Skeletal muscle satellite cell (primary cell): ENCODE measurements around the gene PDE6D.

Source experiments
- H3K27me3 ChIP-seq: 2 replicates; pipeline ENCODE4 v1.7.0; 2013; ENCODE audit warnings: low read length; ENCODE audit not compliant: control insufficient read depth, insufficient read depth
- H3K36me3 ChIP-seq: 2 replicates; pipeline ENCODE4 v1.7.0; 2013; ENCODE audit warnings: mild to moderate bottlenecking, control low read depth, low read length; ENCODE audit not compliant: insufficient read depth
- H3K4me1 ChIP-seq: 2 replicates; pipeline ENCODE4 v1.7.0; 2013; ENCODE audit warnings: low read length; ENCODE audit not compliant: control insufficient read depth, insufficient read depth
- H3K4me2 ChIP-seq: 2 replicates; pipeline ENCODE4 v1.7.0; 2013; ENCODE audit warnings: mild to moderate bottlenecking, low read length
- H3K4me3 ChIP-seq: 2 replicates; pipeline ENCODE4 v1.7.0; 2013; ENCODE audit warnings: low read length
- H3K9ac ChIP-seq: 2 replicates; pipeline ENCODE4 v1.7.0; 2013; ENCODE audit warnings: mild to moderate bottlenecking, low read depth, low read length, moderate library complexity
- H3K9me3 ChIP-seq: replicated peaks from 2 replicates; pipeline ENCODE4 v1.7.0; 2013; ENCODE audit warnings: mild to moderate bottlenecking, control low read depth, low read length

PDE6D gene

DNA sequence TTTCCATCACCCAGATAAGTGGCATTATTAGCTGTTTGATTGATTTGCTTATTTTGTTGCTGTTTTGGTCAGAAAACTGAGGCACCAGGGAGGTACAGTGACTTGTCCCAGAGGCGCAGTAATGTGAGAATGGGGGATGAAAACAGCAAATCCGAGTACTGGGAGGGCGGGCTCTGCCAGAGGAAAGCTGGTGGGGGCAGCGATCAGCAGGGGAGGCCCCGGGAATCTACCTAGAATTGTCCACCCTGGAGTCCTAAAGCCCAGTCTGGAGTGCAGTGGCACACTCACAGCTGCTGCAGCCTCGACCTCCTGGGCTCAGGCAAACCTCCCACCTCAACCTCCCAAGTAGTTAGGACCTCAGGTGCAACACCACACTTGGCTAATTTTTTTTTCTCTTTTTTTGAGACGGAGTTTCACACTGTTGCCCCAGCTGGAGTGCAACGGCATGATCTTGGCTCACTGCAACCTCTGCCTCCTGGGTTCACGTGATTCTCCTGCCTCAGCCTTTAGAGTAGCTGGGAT, 89.8 kb downstream of the PDE6D start:
- H3K4me1 ChIP-seq = peaks cover 10% of the 10 kb centered on the region
- H3K9me3 ChIP-seq = no peaks in the 10 kb centered on the region
- H3K27me3 ChIP-seq = no peaks in the 10 kb centered on the region
- no peak overlapping the region for H3K4me2 ChIP-seq
- H3K4me3 ChIP-seq = no peak overlapping the region
- no peak overlapping the region for H3K9ac ChIP-seq
- H3K36me3 ChIP-seq = no peaks in the 10 kb centered on the region

DNA sequence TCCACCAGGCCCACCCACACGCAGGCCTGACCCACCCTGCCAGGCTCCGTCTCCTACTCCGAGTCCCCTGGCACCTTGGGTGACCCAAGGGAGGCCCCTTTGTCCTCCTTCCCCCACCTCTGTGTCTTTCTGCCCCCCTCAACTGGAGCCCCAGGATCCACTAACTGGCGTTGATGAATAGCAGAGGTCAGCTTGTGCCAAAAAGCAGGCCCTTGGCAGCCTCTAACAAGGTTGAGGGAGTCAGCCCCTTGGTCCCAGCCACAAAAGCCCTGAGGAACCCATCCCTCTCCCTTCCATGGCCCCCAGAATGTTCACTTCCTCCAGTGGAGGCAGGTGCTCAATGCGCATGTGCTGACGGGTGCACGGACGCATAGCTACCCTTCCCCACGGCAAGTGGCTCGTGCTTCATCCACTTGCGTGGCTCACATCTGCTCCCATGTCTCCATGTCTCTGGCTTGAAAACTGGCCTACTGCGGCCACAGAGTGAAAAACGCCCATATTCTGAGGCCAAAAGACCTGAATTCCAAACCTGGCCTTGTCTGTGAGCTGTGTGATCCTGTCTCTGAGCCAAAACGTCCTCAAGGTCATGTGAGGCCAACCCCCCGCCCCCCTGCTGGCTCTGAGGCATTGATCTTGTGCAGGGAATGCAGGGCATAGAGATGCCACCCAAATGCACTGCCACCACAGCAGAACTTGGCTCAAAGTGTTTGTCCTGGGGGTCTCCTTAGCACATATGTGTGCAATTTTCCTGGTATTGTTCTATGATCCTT, 91.8 kb downstream of the PDE6D start:
- Histone ChIP-seq H3K36me3 (no peaks in the 10 kb centered on the region), H3K9ac (no peak overlapping the region), H3K4me1 (peaks cover 3% of the 10 kb centered on the region), H3K9me3 (no peaks in the 10 kb centered on the region), H3K27me3 (no peaks in the 10 kb centered on the region), H3K4me3 (no peak overlapping the region), H3K4me2 (no peak overlapping the region)

DNA sequence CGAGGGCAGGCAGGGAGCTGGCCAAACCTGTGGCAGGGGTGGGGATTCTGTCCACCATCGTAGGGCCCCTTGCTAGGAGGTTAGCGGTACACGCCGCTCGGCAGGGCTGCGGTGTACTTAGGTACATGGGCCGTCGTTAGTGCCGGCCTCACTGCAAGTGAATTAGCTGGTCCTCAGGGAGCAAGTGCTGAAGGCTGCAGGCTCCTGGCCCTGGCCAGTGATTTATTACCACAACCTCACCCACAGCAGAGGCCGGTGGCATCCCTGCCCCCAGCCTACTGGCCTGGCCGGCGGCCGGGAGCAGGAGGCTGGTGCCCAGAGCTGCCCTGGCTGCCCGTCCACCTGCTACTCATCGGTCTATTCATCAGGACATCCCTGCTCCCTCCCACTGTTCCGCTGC, 92.4 kb downstream of the PDE6D start:
- Histone ChIP-seq H3K4me3 (no peak overlapping the region), H3K27me3 (no peaks in the 10 kb centered on the region), H3K9me3 (no peaks in the 10 kb centered on the region), H3K9ac (no peak overlapping the region), H3K4me1 (peaks cover under 1% of the 10 kb centered on the region), H3K36me3 (no peaks in the 10 kb centered on the region), H3K4me2 (no peak overlapping the region)

DNA sequence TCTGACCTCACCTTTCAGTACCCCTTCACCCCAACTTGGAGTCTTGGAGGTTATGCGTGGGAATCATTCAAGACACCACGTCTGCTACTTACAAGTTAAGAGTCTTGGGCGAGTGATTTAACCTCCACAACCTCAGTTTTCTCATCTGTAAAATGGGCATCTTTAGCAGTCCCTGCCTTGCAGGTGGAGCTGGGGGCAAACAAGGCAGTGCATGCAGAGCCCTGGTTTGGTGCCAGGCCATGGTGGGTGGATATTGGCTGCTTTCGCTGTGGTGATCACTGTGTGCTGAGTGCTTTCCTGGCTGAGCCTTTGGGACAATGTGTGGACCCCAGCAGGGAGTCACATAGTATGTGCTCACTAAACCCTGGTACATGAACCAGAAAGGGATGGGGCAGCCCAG, 93.1 kb downstream of the PDE6D start:
- Histone ChIP-seq H3K36me3 (no peaks in the 10 kb centered on the region), H3K9me3 (no peaks in the 10 kb centered on the region), H3K4me1 (no peaks in the 10 kb centered on the region), H3K9ac (no peak overlapping the region), H3K27me3 (no peaks in the 10 kb centered on the region), H3K4me3 (no peak overlapping the region), H3K4me2 (no peak overlapping the region)

DNA sequence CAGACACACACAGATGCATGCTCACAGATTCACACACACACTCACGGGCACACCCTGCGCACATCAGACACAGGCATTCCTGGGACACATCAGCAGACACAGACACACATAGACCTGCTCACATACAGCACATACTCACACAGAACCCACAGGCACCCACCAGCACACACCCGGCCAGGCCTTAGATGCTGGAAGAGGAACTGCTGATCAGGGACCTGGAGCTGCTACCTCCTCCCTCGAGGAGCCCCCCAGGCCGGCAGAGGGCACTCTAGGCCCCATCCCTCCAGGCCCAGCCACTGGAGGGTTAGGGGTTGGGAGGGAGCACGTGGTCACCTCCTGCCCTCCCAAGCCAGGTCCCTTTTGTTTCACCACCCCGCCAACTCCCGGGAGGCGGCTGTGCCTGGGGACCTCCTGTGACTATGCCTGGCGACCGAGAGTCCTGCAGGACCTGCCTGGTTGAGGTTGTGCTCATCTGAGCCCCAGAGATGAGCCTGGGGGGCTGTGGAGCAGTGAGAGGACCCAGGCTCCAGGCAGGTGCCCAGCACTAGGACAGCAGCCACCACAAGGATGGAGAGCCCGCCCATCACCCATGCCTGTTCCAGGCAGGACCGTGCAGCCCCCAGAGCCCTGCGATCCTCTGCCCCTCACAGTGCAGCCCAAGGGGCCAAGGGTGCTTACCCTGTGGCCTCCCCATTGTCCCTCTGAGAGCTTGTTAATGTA, 93.8 kb downstream of the PDE6D start:
- no peak overlapping the region for H3K4me3 ChIP-seq
- no peaks in the 10 kb centered on the region for H3K36me3 ChIP-seq
- no peaks in the 10 kb centered on the region for H3K9me3 ChIP-seq
- H3K4me1 ChIP-seq = no peaks in the 10 kb centered on the region
- H3K4me2 ChIP-seq = no peak overlapping the region
- no peak overlapping the region for H3K9ac ChIP-seq
- H3K27me3 ChIP-seq = no peaks in the 10 kb centered on the region

DNA sequence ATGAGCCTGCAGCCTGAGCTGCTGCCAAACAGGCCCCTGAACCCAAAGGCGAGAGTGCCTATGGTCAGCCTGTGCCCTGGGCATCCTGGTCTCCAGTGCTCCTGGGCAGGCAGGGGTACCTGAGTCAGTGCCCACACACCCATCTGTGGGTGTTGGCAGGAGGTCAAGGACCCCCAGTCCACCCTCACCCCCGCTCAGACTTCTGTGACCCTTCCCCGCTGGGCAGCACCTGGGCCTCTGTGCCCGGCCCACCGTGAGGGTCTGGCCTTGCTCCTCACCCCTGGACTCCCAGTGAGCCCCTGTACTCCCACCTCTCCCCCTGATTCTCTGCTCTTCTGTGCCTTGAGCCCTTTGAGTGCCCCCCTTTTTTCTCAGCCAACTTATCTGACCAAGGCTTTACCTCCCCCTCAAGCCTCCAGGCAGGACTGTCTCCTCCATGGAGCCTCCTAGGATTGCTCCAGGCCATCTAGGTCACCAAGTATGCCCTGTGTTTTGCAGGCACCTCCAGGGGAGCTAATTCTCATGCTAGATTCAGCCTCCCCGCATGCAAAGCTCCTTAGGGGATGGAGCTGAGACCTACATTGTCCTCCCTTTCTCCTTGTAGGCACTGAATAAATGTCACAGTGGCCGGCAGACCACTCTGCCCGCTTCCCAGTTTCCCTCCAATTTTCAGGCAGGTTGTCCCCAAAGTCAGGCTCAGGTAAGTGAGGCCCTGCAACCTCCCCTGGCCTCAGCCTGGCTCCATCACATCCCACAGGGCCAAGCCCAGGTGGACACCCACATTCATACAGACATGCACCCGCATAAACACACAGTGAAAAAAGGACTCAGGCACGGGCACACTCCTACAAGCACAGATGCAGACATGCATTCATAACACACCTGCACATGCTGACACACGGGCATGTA, 94.6 kb downstream of the PDE6D start:
- Histone ChIP-seq H3K27me3 (no peaks in the 10 kb centered on the region), H3K4me1 (peaks cover 5% of the 10 kb centered on the region), H3K9ac (no peak overlapping the region), H3K36me3 (no peaks in the 10 kb centered on the region), H3K4me2 (no peak overlapping the region), H3K4me3 (no peak overlapping the region), H3K9me3 (no peaks in the 10 kb centered on the region)

DNA sequence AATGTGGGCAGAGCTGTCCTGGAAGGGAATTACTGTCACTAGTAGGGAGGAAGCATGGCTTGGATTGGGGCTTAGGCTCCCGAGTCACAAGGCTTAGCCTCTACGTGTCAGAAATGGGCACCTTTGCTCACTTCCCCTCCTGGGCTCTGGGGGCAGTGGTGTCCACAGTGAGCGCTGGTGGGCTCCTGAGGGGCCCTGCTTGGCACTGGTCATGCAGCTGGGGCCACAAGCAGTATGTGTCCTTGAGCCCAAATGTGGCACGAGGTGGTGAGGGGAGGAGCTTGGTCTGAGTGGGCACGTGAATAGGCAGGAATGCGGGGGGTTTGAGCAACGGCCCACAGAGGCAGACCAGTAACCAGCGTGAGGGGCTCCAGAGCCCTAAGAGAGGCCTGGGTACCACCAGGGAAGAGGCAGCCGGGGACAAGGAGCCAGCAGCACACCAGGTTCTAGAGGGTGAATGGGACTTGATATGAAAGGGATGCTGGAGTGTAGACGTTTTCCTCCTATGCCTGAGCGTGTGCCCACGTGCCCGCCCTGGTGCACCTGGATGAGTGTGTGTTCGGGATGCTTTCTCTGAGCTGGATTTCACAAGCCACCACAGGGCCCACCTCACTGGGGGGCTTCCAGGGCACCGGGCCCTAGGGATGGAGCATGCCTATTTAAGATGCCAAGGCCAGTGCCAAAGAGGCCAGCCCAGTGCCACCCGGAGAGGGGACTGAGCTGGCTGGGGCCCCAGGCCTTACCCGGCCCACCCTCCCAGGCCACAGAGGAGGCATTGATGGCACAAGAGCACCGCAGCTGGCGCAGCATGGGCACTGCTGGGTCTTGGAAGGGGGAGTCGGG, 95.5 kb downstream of the PDE6D start:
- no peak overlapping the region for H3K9ac ChIP-seq
- H3K36me3 ChIP-seq = no peaks in the 10 kb centered on the region
- no peak overlapping the region for H3K4me3 ChIP-seq
- no peaks in the 10 kb centered on the region for H3K9me3 ChIP-seq
- peaks cover 11% of the 10 kb centered on the region for H3K4me1 ChIP-seq
- no peak overlapping the region for H3K4me2 ChIP-seq
- H3K27me3 ChIP-seq = no peaks in the 10 kb centered on the region

DNA sequence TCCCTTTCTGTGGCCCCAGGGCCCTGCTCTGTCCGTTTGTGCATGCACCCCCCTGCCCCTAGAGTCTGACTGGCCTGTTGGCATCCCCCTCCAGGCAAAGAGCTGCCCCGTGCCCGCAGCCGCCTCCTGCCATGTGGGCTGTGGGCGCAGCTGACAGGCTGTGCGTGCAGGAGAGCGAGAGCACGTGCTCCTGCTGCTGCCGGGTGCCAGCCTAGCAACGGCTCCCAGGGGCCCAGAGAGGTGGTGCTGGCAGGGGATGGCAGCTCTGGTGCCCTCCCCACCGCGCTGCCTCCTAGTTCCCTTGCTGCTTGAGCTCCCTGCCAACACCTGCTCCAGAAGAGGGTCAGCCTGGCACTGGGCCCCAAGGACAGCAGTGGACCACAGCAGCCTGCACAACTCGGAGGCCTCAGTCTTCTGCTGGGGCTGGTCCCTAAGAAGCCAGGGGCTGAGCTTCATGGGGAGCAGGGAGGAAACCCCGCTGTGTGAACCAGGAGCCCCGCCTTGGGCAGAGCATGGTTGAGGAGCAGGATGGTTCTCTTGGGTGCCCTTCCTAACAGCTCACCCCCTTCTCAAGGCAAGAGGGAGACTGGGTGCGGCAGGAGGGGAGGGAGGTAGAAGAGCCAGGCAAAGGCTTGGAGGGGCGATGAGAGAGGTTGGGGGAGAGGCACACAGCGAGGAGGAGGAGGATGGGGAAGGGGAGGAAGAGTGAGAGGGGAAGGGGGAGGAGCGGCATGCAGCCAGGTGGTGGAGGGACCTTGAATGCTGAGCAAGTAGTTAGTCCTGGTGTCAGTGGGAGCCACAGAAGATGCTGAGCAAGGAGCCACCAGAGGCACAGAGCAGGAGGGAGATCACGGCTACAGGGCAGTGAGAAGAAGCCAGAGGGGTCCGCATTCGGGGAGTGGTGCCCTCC, 96.5 kb downstream of the PDE6D start:
- no peak overlapping the region for H3K4me3 ChIP-seq
- no peak overlapping the region for H3K4me2 ChIP-seq
- no peaks in the 10 kb centered on the region for H3K27me3 ChIP-seq
- no peaks in the 10 kb centered on the region for H3K36me3 ChIP-seq
- peaks cover 13% of the 10 kb centered on the region for H3K4me1 ChIP-seq
- no peaks in the 10 kb centered on the region for H3K9me3 ChIP-seq
- no peak overlapping the region for H3K9ac ChIP-seq

DNA sequence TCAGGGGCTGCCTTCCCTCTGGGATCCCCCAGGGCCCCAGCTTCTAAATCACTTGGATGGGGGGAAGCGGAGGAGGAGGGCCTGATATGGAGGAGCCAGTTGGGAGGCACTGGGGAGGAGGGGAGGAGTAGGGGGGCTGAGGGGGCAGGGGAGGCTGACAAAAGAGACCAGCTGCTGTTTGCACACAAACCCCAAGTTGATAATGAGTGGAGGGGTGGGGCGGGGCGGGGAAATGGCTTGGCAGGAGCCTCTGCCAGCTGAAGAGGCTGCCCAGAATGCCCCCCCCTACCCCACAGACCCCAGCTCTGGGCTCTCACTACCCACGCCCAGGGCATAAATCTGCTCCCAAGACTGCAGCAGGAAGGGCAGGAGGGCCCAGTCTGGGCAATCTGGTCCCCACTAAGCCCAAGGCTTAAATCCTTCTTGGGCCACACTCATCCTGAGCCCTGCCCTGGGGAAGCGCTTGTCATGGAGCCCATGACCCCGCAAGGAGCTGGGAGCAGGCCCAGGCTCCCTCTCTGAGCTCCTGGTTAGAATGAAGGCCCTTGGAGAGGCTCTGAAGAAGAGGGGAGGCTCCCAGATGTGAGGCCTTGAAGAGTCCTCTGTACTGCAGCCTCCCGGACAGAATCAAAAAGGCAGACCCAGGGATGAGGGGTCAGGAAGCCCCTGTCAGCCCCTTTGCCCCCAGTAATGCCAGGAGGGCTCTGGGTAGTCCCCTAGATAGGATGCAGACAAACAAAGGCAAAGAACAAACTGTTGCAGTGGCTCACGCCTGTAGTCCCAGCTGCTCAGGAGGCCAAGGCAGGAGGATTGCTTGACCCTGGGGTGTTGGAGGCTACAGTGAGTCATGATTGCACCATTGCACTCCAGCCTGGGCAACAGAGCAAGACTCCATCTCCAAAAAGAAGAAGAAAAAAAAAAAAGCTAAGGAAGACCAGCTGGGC, 97.5 kb downstream of the PDE6D start:
- Histone ChIP-seq H3K27me3 (no peaks in the 10 kb centered on the region), H3K36me3 (no peaks in the 10 kb centered on the region), H3K9ac (no peak overlapping the region), H3K9me3 (no peaks in the 10 kb centered on the region), H3K4me3 (no peak overlapping the region), H3K4me1 (peaks cover 13% of the 10 kb centered on the region), H3K4me2 (no peak overlapping the region)
